ENCODE measurements around the gene ELL2. TPM values are rescaled to one million over a fixed set of nuclear protein-coding genes. Genes with fewer than 3 reads are reported as not detected.
A peak's percentile ranks its signal among the peaks of the same experiment; 100 is the strongest.

The ELL2 gene
- total RNA-seq, 4 donors from 2014 or later: 58.2 to 128 (median 95.0) TPM

- Histone ChIP-seq H3K27ac (peak overlapping the region; percentile 46), H3K36me3 (peaks cover 5% of the 10 kb centered on the region), H3K27me3 (no peaks in the 10 kb centered on the region), H3K9me3 (no peaks in the 10 kb centered on the region), H3K4me3 (no peak overlapping the region), H3K4me1 (peaks cover 45% of the 10 kb centered on the region)
- no peak for TF ChIP-seq EP300 (IDR thresholded peaks at IDR 0.05)
- no peak for TF ChIP-seq POLR2AphosphoS5 (IDR thresholded peaks at IDR 0.05)
- TF ChIP-seq, protein P1, sequence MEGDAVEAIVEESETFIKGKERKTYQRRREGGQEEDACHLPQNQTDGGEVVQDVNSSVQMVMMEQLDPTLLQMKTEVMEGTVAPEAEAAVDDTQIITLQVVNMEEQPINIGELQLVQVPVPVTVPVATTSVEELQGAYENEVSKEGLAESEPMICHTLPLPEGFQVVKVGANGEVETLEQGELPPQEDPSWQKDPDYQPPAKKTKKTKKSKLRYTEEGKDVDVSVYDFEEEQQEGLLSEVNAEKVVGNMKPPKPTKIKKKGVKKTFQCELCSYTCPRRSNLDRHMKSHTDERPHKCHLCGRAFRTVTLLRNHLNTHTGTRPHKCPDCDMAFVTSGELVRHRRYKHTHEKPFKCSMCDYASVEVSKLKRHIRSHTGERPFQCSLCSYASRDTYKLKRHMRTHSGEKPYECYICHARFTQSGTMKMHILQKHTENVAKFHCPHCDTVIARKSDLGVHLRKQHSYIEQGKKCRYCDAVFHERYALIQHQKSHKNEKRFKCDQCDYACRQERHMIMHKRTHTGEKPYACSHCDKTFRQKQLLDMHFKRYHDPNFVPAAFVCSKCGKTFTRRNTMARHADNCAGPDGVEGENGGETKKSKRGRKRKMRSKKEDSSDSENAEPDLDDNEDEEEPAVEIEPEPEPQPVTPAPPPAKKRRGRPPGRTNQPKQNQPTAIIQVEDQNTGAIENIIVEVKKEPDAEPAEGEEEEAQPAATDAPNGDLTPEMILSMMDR (IDR thresholded peaks at IDR 0.05): no peak
- no peak for TF ChIP-seq POLR2A (IDR thresholded peaks at IDR 0.05)
- 79% methylated on average over 4 of the region's 4 CpGs for WGBS
- no peak for DNase-seq (ENCODE audit: low spot score in 2 of 2)
These were observed 78.2 kb downstream of the ELL2 start for GRCh38 chr5:95883185-95884016.

DNA sequence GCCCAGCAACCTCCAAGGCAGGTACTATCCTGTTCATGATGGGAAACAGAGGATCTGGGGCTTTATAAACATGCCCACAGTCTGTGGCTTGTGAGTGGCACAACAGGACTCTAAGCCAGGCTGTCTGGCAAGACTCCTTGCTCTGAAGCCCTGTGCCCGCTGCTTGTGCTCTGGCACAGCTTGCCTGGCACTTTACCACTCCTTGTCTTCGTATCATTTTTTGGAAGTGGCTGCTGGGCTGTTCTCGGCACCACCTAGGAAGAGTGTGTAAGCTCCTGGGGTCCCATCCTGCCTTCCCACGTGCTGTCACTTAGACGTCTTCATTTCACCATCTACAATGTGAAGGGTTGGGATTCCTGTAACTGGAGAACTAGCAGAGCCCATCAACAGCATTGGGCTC, 79.8 kb downstream of the ELL2 start:
- Histone ChIP-seq H3K27ac (no peak overlapping the region), H3K36me3 (no peaks in the 10 kb centered on the region), H3K4me1 (peaks cover 45% of the 10 kb centered on the region), H3K9me3 (no peaks in the 10 kb centered on the region), H3K4me3 (no peak overlapping the region), H3K27me3 (no peaks in the 10 kb centered on the region)
- no peak for TF ChIP-seq POLR2A (IDR thresholded peaks at IDR 0.05)
- TF ChIP-seq, protein P1 (IDR thresholded peaks at IDR 0.05): no peak
- no peak for TF ChIP-seq EP300 (IDR thresholded peaks at IDR 0.05)
- no peak for TF ChIP-seq POLR2AphosphoS5 (IDR thresholded peaks at IDR 0.05)
- no peak for DNase-seq (ENCODE audit: low spot score in 2 of 2)
- WGBS: 46% methylated on average over 5 of the region's 5 CpGs

DNA sequence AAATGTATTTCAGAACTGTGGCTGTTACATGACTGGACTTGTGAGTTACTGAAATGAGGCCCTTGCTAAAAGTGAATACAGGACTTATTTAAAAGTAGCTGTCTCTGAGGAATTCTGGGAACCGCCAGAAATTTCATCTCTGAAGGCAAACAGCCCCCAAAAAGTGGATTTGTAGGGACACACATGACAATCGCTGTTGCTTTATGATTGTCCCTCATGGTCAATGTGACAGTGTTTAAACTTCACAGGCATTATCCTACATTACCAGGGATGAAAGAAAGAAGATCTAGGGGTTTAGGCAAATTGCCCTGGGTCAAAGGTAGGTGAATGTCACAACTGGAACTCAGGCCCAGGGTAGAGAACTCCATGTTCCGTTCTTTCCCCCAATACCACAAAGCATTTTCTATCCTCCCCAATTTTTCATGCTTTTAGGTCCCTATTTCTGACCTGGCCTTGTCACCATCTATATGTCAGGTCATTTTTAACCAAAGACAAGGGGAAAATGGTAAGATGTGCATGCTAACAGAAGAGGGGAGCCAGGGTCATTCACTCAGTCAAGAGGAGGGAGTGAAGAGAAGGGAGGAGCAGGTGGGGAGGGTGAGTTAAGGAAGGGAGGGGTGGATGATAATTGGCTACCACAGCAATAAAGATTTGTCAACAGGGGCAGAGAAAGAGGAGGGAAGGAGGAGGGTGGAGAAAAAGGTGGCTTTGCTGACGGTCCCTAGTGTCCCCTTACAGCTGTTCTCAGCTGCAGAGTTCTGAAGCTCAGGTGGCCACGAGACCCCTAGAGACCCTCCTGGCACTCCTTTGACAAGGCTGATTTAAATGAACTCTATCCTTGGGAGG, 81.3 kb downstream of the ELL2 start:
- H3K4me1 ChIP-seq: peaks cover 45% of the 10 kb centered on the region
- H3K36me3 ChIP-seq: no peaks in the 10 kb centered on the region
- H3K27me3 ChIP-seq: no peaks in the 10 kb centered on the region
- no peak for TF ChIP-seq EP300 (IDR thresholded peaks at IDR 0.05)
- no peak for TF ChIP-seq POLR2AphosphoS5 (IDR thresholded peaks at IDR 0.05)
- TF ChIP-seq, protein P1 (IDR thresholded peaks at IDR 0.05): no peak
- no peak for TF ChIP-seq POLR2A (IDR thresholded peaks at IDR 0.05)
- H3K27ac ChIP-seq: no peak overlapping the region
- no peaks in the 10 kb centered on the region for H3K9me3 ChIP-seq
- DNase-seq (ENCODE audit: low spot score in 2 of 2): no peak
- no peak overlapping the region for H3K4me3 ChIP-seq
- WGBS: 75% methylated on average over 5 of the region's 5 CpGs

DNA sequence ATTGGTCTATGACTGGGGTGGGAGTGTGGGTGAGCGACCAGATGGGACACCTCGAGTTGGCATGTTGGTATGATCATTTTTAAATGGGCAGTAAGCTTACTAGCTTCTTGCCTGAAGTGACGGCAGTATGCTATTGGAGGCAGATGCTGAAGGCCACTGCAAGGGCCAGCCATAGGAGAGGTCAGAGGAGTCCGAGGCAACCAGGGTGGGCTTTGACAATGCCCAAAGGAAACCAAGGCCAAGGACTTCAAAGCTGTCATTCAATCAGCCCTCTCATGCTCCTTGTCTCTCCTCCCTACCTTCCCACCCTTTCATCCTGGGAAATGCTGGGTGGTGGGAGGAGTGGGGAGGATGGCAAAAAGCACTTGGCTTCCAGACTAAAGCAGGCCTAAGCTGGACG, 82.0 kb downstream of the ELL2 start:
- no peaks in the 10 kb centered on the region for H3K36me3 ChIP-seq
- no peaks in the 10 kb centered on the region for H3K9me3 ChIP-seq
- no peak overlapping the region for H3K27ac ChIP-seq
- H3K27me3 ChIP-seq: no peaks in the 10 kb centered on the region
- WGBS: 82% methylated on average over 5 of the region's 5 CpGs
- H3K4me1 ChIP-seq: peaks cover 43% of the 10 kb centered on the region
- no peak overlapping the region for H3K4me3 ChIP-seq
- no peak for DNase-seq (ENCODE audit: low spot score in 2 of 2)
- no peak for TF ChIP-seq EP300 (IDR thresholded peaks at IDR 0.05)
- TF ChIP-seq, protein P1 (IDR thresholded peaks at IDR 0.05): no peak
- TF ChIP-seq POLR2AphosphoS5 (IDR thresholded peaks at IDR 0.05): no peak
- TF ChIP-seq POLR2A (IDR thresholded peaks at IDR 0.05): no peak

Data from suprapubic skin (tissue), 4 donors.